ENCODE data around the gene CDH4.

Gene CDH4

GRCh38 chr20:61537239-61538182 lies 285.4 kb downstream of the CDH4 start:
- no peak for DNase-seq (ENCODE audit: low spot score)

DNA sequence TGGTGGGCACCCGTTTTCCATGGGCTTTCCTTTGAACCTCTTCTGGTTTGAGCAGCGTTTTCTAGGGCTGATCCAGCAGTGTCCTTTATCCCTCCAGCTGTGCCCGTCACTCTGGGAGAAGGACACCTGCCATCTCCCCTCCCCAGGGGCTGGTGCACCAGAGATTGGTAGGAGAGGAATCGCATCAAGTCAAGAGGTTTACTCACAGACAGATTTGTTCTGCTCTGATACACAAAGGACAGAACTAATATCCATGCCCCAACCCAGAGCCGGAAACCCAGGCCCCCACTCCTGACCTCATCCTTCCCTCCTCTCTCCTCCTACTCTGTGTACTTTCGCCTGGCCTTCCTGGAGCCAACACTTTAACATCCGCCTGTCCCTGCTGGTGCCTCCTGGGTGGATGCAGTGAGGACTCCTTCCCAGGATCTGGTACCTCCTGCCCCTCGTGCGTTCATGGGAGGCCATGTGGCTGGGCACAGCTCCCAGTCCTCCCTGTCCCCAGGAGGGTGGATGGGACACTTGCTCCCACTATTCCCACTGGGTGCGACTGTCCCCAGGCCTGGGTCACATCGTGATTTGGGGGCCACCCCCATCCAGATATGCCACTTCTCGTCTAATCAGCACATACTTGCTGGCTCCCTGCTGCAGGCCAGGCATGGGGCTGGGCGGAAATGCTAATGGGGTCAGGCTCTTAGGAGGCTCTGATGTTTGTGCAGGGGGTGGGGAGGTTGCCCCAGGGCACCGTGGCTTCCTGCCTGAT lies 286.3 kb downstream of the CDH4 start:
- no peak for DNase-seq (ENCODE audit: low spot score)

DNA sequence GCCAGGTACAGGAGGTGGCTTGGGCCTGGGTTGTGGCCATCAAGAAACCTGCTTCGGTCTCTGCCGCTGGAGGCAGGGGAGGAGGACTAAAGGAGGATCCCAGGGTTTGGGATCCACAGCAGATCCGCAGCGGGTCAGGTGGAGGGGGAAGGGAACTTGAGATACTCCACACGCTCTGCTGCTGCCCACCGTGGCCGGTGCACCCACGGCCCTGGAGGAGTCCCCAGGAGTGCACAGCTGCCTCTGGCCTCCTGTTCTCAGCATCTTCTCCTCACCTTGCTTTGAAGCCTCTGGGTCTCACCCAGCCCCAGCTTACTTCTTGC lies 286.8 kb downstream of the CDH4 start:
- DNase-seq (ENCODE audit: low spot score): no peak

DNA sequence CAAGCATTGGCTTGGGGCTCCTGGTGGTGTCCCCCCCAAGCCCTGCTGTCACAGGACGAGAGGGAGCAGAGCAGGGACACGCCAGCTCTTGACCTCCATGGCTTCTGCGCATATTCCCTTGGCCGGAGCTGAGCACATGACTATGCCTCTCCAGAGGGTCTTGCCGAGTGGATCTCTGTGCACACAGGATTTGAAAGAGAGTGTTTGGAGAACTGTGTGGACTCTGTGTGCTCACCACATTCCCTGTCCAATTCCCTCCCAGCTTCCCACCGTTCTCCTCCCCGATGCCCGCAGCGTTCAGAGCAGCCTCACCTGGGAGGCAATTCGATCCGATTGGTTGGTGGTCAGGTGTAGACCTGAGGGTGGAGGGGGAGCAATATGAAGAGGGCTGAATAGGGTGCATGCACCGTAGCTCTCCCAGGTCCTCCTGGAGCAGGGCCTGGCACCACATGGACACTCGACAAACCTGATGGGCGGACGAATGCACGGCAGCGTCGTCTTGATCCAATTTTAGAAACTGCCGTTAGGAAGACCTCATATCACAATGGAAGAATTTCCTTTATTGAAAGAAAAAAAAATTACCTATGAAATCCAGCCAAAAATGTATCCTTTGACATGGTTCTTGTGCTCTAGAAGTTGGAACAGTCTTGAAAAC lies 287.8 kb downstream of the CDH4 start:
- no peak for DNase-seq (ENCODE audit: low spot score)

DNA sequence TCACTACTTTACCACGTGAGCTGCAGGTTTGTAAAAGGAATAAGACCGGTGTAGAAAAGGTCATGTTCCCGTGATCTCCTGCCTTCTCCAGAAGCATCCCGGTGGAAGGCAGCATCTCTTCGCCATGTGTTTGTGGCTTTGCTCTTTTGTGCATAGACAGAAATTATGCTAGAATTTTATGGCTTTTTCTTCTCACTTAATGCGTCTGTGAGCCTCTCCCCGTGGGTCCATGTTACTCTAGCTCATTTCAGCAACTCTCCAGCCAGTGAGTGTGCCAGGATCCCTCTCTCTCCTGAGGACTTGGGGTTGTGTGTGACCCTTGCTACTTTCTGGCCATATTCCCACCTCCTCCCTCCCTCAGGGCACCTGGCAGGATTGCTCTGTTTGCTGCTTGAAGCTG lies 289.5 kb downstream of the CDH4 start:
- DNase-seq (ENCODE audit: low spot score): no peak

DNA sequence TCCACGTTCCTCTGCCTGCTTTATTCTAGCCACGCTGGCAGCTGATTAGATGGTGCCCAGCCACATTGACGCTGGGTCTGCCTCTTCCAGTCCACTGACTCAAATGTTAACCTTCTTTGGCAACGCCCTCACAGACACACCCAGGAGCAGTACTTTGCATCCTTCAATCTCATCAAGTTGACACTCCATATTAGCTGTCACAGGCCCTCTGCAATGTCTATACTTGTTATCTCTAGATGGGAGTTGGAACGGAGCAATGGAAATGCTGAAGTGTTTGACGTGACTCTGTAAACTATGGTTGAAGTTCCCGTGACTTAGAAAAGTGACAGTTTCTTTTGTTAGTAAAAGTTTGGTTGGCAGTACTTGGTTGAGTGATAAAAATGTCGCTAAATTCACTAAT lies 291.0 kb downstream of the CDH4 start:
- DNase-seq (ENCODE audit: low spot score): no peak

DNA sequence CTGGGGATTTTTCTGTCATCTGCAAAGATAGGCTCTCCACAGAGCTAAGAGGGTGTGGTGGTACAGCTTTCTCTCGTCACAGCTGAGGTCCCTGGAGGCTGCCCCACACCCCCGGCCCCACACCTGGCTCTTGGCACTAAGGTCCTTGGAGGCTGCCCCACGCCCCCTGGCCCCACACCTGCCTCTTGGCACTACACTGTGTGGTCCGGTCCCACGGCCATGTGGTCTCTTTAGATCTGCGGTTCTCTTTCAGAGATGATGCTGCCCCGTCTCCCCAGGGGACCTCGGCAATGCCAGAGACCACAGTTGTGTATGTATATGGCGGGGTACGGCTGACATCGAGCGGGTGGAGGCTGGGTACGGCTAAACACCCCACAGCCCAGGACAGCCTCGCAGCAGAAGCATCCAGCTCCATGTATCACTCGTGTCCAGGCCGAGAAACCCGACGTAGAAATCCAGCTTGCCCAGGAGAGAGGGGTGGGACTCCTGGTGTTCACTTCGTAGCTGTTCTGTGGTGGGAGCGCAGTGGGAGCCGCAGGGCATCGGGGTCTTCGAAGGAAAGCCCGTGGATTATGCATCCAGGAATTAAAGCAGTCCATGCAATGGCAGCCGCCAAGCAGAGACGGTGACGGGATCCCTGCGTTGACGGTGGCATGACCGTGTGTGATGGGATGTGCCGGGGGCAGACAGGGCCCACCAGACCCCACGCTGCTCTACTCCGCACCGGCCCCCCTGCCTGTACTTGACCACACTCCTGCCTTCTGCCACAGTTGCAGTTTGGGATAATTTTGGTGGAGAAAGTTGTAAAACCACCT lies 292.1 kb downstream of the CDH4 start:
- no peak for DNase-seq (ENCODE audit: low spot score)

- no peak for DNase-seq (ENCODE audit: low spot score)
Observed at GRCh38 chr20:61544910-61545889, 293.1 kb downstream of the CDH4 start.

- DNase-seq (ENCODE audit: low spot score): no peak
Observed at GRCh38 chr20:61546641-61547040, 294.6 kb downstream of the CDH4 start.

DNA sequence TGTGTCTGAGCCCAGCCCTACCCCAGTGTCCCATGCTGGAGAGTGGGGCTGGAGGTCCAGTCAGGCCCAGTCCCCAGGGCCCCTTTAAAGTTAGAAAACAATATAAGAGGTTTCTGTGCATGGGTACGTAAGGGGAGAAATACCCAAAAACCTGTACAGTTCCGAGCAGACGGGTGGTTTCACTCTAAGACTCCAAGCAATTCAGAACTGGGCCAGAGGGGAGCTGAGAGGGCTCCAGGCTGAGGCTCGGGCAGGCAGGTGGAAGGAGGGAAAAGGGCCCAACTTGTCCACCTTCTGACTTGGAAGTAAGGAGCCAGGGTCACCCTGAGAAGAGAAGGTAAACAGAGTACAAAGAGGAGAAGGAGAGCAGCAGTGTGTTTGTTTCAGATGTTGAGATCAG lies 296.0 kb downstream of the CDH4 start:
- DNase-seq (ENCODE audit: low spot score): no peak

DNA sequence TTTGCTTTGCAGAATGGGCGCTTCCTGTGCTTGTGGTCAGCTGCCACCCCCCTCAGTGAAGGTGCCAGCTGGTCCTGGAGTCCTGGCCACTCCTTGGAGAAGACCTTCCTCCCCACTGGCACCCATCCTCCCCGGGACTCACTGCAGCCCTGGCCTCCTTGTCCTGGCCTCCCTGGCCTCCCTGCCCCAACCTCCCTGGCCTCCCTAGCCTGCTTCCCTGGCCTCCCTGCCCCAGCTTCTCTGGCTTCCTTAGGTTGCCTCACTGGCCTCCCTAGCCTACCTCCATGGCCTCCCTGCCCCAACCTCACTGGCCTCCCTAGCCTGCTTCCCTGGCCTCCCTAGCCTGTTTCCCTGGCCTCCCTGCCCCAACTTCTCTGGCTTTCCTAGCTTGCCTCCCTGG lies 297.8 kb downstream of the CDH4 start:
- no peak for DNase-seq (ENCODE audit: low spot score)

GRCh38 chr20:61551401-61551800 lies 299.3 kb downstream of the CDH4 start:
- no peak for DNase-seq (ENCODE audit: low spot score)

- no peak for DNase-seq (ENCODE audit: low spot score)
Observed at GRCh38 chr20:61554617-61555016, 302.6 kb downstream of the CDH4 start.

- DNase-seq (ENCODE audit: low spot score): no peak
Observed at GRCh38 chr20:61555566-61555965, 303.5 kb downstream of the CDH4 start.

DNA sequence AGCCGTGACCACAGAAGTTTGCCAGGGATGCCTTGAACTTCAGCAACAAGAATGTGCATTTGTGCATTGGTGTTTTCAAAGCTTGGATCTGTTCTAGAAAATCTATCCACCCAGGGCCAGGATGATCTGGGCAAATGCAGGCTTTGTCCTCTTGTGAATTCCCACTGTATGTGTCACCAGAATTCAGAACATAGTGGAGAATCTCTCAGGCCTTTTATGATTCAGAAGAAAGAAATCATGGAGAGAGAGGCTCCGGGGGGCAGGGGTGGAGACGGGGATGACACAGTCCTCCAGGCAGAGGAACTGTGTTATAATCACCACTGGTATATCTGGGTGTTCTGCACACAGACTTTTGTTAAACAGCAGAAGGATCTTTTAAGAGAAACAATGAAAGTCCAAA lies 304.1 kb downstream of the CDH4 start:
- no peak for DNase-seq (ENCODE audit: low spot score)

GRCh38 chr20:61556673-61557072 lies 304.6 kb downstream of the CDH4 start:
- no peak for DNase-seq (ENCODE audit: low spot score)

DNA sequence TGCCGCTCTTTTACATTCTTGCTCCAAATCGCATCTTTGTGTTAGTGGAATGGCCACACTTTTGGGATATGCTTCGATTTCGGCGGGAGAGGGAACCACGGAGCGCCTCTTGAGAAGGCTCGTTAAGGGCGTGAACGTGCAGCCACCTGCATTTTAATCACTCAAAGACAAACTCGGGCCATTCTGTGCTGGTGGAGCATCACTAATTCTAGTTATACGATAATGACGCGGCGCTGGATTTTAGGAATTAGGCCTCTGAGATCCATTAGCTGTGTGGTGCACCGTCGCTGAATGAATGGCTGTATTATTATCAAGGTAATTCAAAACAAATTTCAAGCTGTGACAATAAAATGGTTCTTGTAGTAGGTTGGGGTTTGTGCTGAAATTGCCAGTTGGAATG lies 305.6 kb downstream of the CDH4 start:
- no peak for DNase-seq (ENCODE audit: low spot score)

DNA sequence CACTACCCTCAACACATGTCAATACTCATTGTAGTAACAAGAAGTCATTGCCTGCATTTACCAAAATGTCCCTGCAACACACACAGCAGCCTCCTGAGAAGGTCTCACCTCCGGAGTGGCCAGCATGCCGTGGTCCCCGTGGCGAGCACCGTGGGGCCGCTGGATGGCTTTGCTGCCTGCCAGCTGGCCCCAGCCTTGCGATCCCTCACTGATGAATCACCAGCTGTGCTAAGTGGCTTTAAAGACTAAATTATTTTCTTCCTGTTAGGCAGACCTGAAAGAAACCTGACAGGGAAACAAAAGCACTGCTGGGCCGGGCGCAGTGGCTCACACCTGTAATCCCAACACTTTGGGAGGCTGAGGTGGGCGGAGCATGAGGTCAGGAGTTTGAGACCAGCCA lies 306.7 kb downstream of the CDH4 start:
- DNase-seq (ENCODE audit: low spot score): no peak

GRCh38 chr20:61559706-61560315 lies 307.8 kb downstream of the CDH4 start:
- DNase-seq (ENCODE audit: low spot score): no peak

- DNase-seq (ENCODE audit: low spot score): no peak
Observed at GRCh38 chr20:61560361-61560853, 308.3 kb downstream of the CDH4 start.

Data from CD4-positive, alpha-beta T cell treated with Interleukin-15 for 4 hours (primary cell).